Liver (tissue), 9 donors: ENCODE results near the gene MACROD1. TPM values are rescaled to one million over a fixed set of nuclear protein-coding genes. Genes with fewer than 3 reads are reported as not detected.

ENCODE experiments used
- DNase-seq: peaks from one replicate; pipeline ENCODE4 v3.0.0-alpha.2; 2017; ENCODE audit warnings: low spot score
- H3K27ac ChIP-seq, 2 donors: one replicate each; pipeline ENCODE4 v1.7.0; 2013; ENCODE audit warnings: inconsistent platforms in 2 of 2, low read length in 2 of 2, control low read depth in 1 of 2, low read depth in 1 of 2, mild to moderate bottlenecking in 1 of 2
- H3K27me3 ChIP-seq, 4 donors: one replicate each; pipeline versions ENCODE4 v1.6.1 to v1.7.0; 2013; ENCODE audit warnings: low read length in 3 of 4, inconsistent platforms in 1 of 4, mild to moderate bottlenecking in 1 of 4, moderate library complexity in 1 of 4; ENCODE audit not compliant: control insufficient read depth in 4 of 4, insufficient read depth in 4 of 4
- H3K36me3 ChIP-seq, 4 donors: one replicate each; pipeline versions ENCODE4 v1.6.1 to v1.7.0; 2013; ENCODE audit warnings: low read length in 3 of 4, mild to moderate bottlenecking in 3 of 4, low read depth in 1 of 4, moderate library complexity in 1 of 4; ENCODE audit not compliant: control insufficient read depth in 4 of 4, insufficient read depth in 3 of 4
- H3K4me1 ChIP-seq, 4 donors: one replicate each; pipeline versions ENCODE4 v1.6.1 to v1.7.0; 2013; ENCODE audit warnings: low read length in 3 of 4, mild to moderate bottlenecking in 3 of 4, moderate library complexity in 1 of 4; ENCODE audit not compliant: control insufficient read depth in 4 of 4, insufficient read depth in 4 of 4
- H3K4me3 ChIP-seq, 3 donors: one replicate each; pipeline versions ENCODE4 v1.6.1 to v1.7.0; 2013; ENCODE audit warnings: low read length in 3 of 3, control low read depth in 1 of 3, low read depth in 1 of 3, mild to moderate bottlenecking in 1 of 3
- H3K9ac ChIP-seq, 2 donors: one replicate each; pipeline ENCODE4 v1.7.0; 2013; ENCODE audit warnings: low read length in 2 of 2, mild to moderate bottlenecking in 2 of 2, moderate library complexity in 2 of 2, control low read depth in 1 of 2, low read depth in 1 of 2
- H3K9me3 ChIP-seq, 4 donors: one replicate each; pipeline versions ENCODE4 v1.6.1 to v1.7.0; 2013; ENCODE audit warnings: low read length in 3 of 4; ENCODE audit not compliant: control insufficient read depth in 4 of 4
- ATF3 ChIP-seq: IDR thresholded peaks from 2 replicates; pipeline ENCODE4 v1.6.1; 2016; ENCODE audit warnings: antibody characterized with exemption
- CTCF ChIP-seq: fragments of 150-350 bp; IDR thresholded peaks from 2 replicates; pipeline ENCODE4 v1.5.1; 2017; ENCODE audit warnings: improper control_type of control experiment, low read depth, low read length; ENCODE audit not compliant: missing input control
- EGR1 ChIP-seq, 2 donors: IDR thresholded peaks; 2 replicates each; pipeline ENCODE4 v1.6.1; 2016 to 2018; ENCODE audit warnings: antibody characterized with exemption in 2 of 2, low read depth in 2 of 2
- FOXA1 ChIP-seq: IDR thresholded peaks from 2 replicates; pipeline ENCODE4 v1.6.1; 2016; ENCODE audit warnings: antibody characterized with exemption
- FOXA2 ChIP-seq: IDR thresholded peaks from 2 replicates; pipeline ENCODE4 v1.6.1; 2016; ENCODE audit warnings: antibody characterized with exemption
- GABPA ChIP-seq, 2 donors: IDR thresholded peaks in 1 of 2; conservative IDR thresholded peaks in 1 of 2; 2 replicates each; pipeline ENCODE4 v1.6.1; 2016; ENCODE audit warnings: antibody characterized with exemption in 2 of 2, mild to moderate bottlenecking in 1 of 2, moderate library complexity in 1 of 2
- HNF4A ChIP-seq, 2 donors: conservative IDR thresholded peaks; 2 replicates each; pipeline ENCODE4 v1.6.1; 2016; ENCODE audit warnings: antibody characterized with exemption in 2 of 2, mild to moderate bottlenecking in 2 of 2
- HNF4G ChIP-seq: IDR thresholded peaks from 2 replicates; pipeline ENCODE4 v1.6.1; 2016; ENCODE audit warnings: antibody characterized with exemption
- JUND ChIP-seq, 2 donors: IDR thresholded peaks; 2 replicates each; pipeline ENCODE4 v1.6.1; 2016; ENCODE audit warnings: antibody characterized with exemption in 2 of 2
- MAX ChIP-seq: IDR thresholded peaks from 2 replicates; pipeline ENCODE4 v1.6.1; 2016; ENCODE audit warnings: antibody characterized with exemption
- NR2F2 ChIP-seq: IDR thresholded peaks from 2 replicates; pipeline ENCODE4 v1.6.1; 2016; ENCODE audit warnings: antibody characterized with exemption
- RAD21 ChIP-seq, 2 donors: IDR thresholded peaks; 2 replicates each; pipeline ENCODE4 v1.6.1; 2016; ENCODE audit warnings: antibody characterized with exemption in 2 of 2, mild to moderate bottlenecking in 2 of 2
- REST ChIP-seq: IDR thresholded peaks from 2 replicates; pipeline ENCODE4 v1.6.1; 2016; ENCODE audit warnings: antibody characterized with exemption, mild to moderate bottlenecking
- SP1 ChIP-seq: IDR thresholded peaks from 2 replicates; pipeline ENCODE4 v1.6.1; 2018; ENCODE audit warnings: antibody characterized with exemption, mild to moderate bottlenecking
- TAF1 ChIP-seq: conservative IDR thresholded peaks from 2 replicates; pipeline ENCODE4 v1.6.1; 2016; ENCODE audit warnings: antibody characterized with exemption, mild to moderate bottlenecking
- YY1 ChIP-seq: IDR thresholded peaks from 2 replicates; pipeline ENCODE4 v1.6.1; 2016; ENCODE audit warnings: antibody characterized with exemption, mild to moderate bottlenecking
- ZBTB33 ChIP-seq: IDR thresholded peaks from 2 replicates; pipeline ENCODE4 v1.6.1; 2016; ENCODE audit warnings: antibody characterized with exemption
- WGBS: extraction: QIAGEN DNeasy Blood & Tissue Kit; methylation state at CpG from one replicate; pipeline ENCODE4 v1.1.7; 2013; 5-methylcytosine and 5-hydroxymethylcytosine counted together
- polyA plus RNA-seq, 2 donors: library from polyadenylated mRNA; stranded (reverse) in 1 of 2; unstranded in 1 of 2; fragments of 200-250 nt in 1 of 2; fragments of >200 nt in 1 of 2; fragmentation: Nextera tagmentation in 1 of 2; extraction: Ambion mirVana in 1 of 2; gene quantifications; one replicate each; pipeline versions ENCODE4 v1.2.1 to v1.2.3, GENCODE V29; 2013 to 2015
- total RNA-seq, 2 donors: library from RNA; depleted of rRNA; stranded (reverse); fragments of >200 nt; gene quantifications; one replicate each; pipeline ENCODE4 v1.2.3, GENCODE V29; 2014
- donor health status: healthy.
- donor health status: healthy.
- donor health status: healthy.
- donor health status: healthy.
- donor health status: healthy.

Gene MACROD1
- total and polyA plus RNA-seq, 4 donors = 8.9 to 25.9 (median 13.1) TPM

GRCh38 chr11:64077607-64078006 lies 88.3 kb downstream of the MACROD1 start:
- H3K27me3 ChIP-seq = no peaks in the 10 kb centered on the region
- no peak for DNase-seq
- H3K9me3 ChIP-seq = no peaks in the 10 kb centered on the region
- H3K4me3 ChIP-seq = no peak overlapping the region
- WGBS = 94% methylated on average over 12 of the region's 12 CpGs
- no peak for TF ChIP-seq MAX
- TF ChIP-seq CTCF = no peak
- no peak for TF ChIP-seq HNF4A (conservative IDR thresholded peaks at IDR 0.05)
- TF ChIP-seq ZBTB33 = no peak
- TF ChIP-seq FOXA2 = no peak
- no peak for TF ChIP-seq YY1
- TF ChIP-seq ATF3 = no peak
- TF ChIP-seq GABPA (IDR thresholded peaks at IDR 0.05 in 1 of 2, conservative IDR thresholded peaks at IDR 0.05 in 1 of 2) = no peak
- TF ChIP-seq JUND (IDR thresholded peaks at IDR 0.05) = no peak
- TF ChIP-seq RAD21 (IDR thresholded peaks at IDR 0.05) = no peak
- no peak for TF ChIP-seq FOXA1
- H3K36me3 ChIP-seq = no peaks in the 10 kb centered on the region
- no peak overlapping the region for H3K27ac ChIP-seq
- H3K4me1 ChIP-seq = no peaks in the 10 kb centered on the region
- H3K9ac ChIP-seq = no peak overlapping the region

GRCh38 chr11:64076758-64077157 lies 89.2 kb downstream of the MACROD1 start:
- Histone ChIP-seq H3K27me3 (no peaks in the 10 kb centered on the region), H3K9me3 (no peaks in the 10 kb centered on the region), H3K27ac (no peak overlapping the region), H3K36me3 (no peaks in the 10 kb centered on the region), H3K4me1 (no peaks in the 10 kb centered on the region), H3K4me3 (no peak overlapping the region), H3K9ac (no peak overlapping the region)
- 94% methylated on average over 8 of the region's 8 CpGs for WGBS
- DNase-seq = no peak
- no peak for TF ChIP-seq FOXA1

GRCh38 chr11:64074239-64074638 lies 91.7 kb downstream of the MACROD1 start:
- 86% methylated on average over 10 of the region's 10 CpGs for WGBS
- no peaks in the 10 kb centered on the region for H3K9me3 ChIP-seq
- no peaks in the 10 kb centered on the region for H3K36me3 ChIP-seq
- H3K9ac ChIP-seq = no peak overlapping the region
- no peaks in the 10 kb centered on the region for H3K27me3 ChIP-seq
- H3K4me3 ChIP-seq = no peak overlapping the region
- DNase-seq = no peak
- no peak overlapping the region for H3K27ac ChIP-seq
- TF ChIP-seq FOXA1 (no peak), ZBTB33 (no peak), REST (no peak), FOXA2 (no peak), HNF4G (no peak), SP1 (no peak), RAD21 (IDR thresholded peaks at IDR 0.05) (no peak), MAX (no peak), HNF4A (conservative IDR thresholded peaks at IDR 0.05) (no peak), TAF1 (no peak), EGR1 (IDR thresholded peaks at IDR 0.05; ENCODE audit: low read depth in 2 of 2) (no peak), JUND (IDR thresholded peaks at IDR 0.05) (no peak), ATF3 (no peak), NR2F2 (no peak)
- no peaks in the 10 kb centered on the region for H3K4me1 ChIP-seq
